ENCODE results near the gene NFATC2. TPM values are rescaled to one million over a fixed set of nuclear protein-coding genes. Genes with fewer than 3 reads are reported as not detected.

Gene NFATC2
- total RNA-seq, 2 donors from 2014 or later = 5.8 to 7.3 TPM

GRCh38 chr20:51439160-51439689 is 103.3 kb downstream of the NFATC2 start:
- Histone ChIP-seq H3K27me3 (no peaks in the 10 kb centered on the region), H3K4me3 (no peak overlapping the region), H3K9me3 (no peaks in the 10 kb centered on the region), H3K4me1 (no peaks in the 10 kb centered on the region), H3K9ac (ENCODE audit: low read depth in 2 of 2, low read length in 2 of 2) (no peak overlapping the region), H3K27ac (no peak overlapping the region), H3K36me3 (no peaks in the 10 kb centered on the region)
- no peak for DNase-seq
- intact Hi-C loops (cut with DNase I) = no loop called here
- TF ChIP-seq CTCF (IDR thresholded peaks at IDR 0.05) = no peak

- H3K4me1 ChIP-seq = no peaks in the 10 kb centered on the region
- no peaks in the 10 kb centered on the region for H3K27me3 ChIP-seq
- H3K27ac ChIP-seq = no peak overlapping the region
- H3K9ac ChIP-seq (ENCODE audit: low read depth in 2 of 2, low read length in 2 of 2) = no peak overlapping the region
- intact Hi-C loops (cut with DNase I) = no loop called here
- TF ChIP-seq CTCF (IDR thresholded peaks at IDR 0.05) = no peak
- no peak for DNase-seq
- no peaks in the 10 kb centered on the region for H3K36me3 ChIP-seq
- H3K9me3 ChIP-seq = no peaks in the 10 kb centered on the region
- no peak overlapping the region for H3K4me3 ChIP-seq
Measured at GRCh38 chr20:51438136-51438535, 104.4 kb downstream of the NFATC2 start.

- H3K9me3 ChIP-seq = no peaks in the 10 kb centered on the region
- intact Hi-C loops (cut with DNase I) = no loop called here
- H3K36me3 ChIP-seq = no peaks in the 10 kb centered on the region
- TF ChIP-seq CTCF (IDR thresholded peaks at IDR 0.05) = no peak
- no peak overlapping the region for H3K4me3 ChIP-seq
- no peak overlapping the region for H3K9ac ChIP-seq (ENCODE audit: low read depth in 2 of 2, low read length in 2 of 2)
- no peak for DNase-seq
- H3K27me3 ChIP-seq = no peaks in the 10 kb centered on the region
- no peak overlapping the region for H3K27ac ChIP-seq
- no peaks in the 10 kb centered on the region for H3K4me1 ChIP-seq
Measured at GRCh38 chr20:51437182-51437924, 105.2 kb downstream of the NFATC2 start.

- no peak overlapping the region for H3K27ac ChIP-seq
- no peaks in the 10 kb centered on the region for H3K27me3 ChIP-seq
- H3K9ac ChIP-seq (ENCODE audit: low read depth in 2 of 2, low read length in 2 of 2) = no peak overlapping the region
- H3K4me1 ChIP-seq = no peaks in the 10 kb centered on the region
- no peak overlapping the region for H3K4me3 ChIP-seq
- DNase-seq = no peak
- intact Hi-C loops (cut with DNase I) = no loop called here
- no peaks in the 10 kb centered on the region for H3K36me3 ChIP-seq
- H3K9me3 ChIP-seq = no peaks in the 10 kb centered on the region
- no peak for TF ChIP-seq CTCF (IDR thresholded peaks at IDR 0.05)
Measured at GRCh38 chr20:51434580-51435247, 107.8 kb downstream of the NFATC2 start.

- Histone ChIP-seq H3K27me3 (no peaks in the 10 kb centered on the region), H3K27ac (no peak overlapping the region), H3K9me3 (no peaks in the 10 kb centered on the region), H3K4me3 (no peak overlapping the region), H3K9ac (ENCODE audit: low read depth in 2 of 2, low read length in 2 of 2) (no peak overlapping the region), H3K36me3 (no peaks in the 10 kb centered on the region), H3K4me1 (no peaks in the 10 kb centered on the region)
- no peak for TF ChIP-seq CTCF (IDR thresholded peaks at IDR 0.05)
- intact Hi-C loops (cut with DNase I) = no loop called here
- no peak for DNase-seq
Measured at GRCh38 chr20:51434026-51434425, 108.5 kb downstream of the NFATC2 start.
